ENCODE results near the gene KCNJ9.

KCNJ9 gene

GRCh38 chr1:160098852-160099561 is 17.7 kb downstream of the KCNJ9 start:
- peak overlapping the region; percentile 8; the same call in 1 of the 2 replicates for H3K27ac ChIP-seq (ENCODE audit: low read depth, low read length)

DNA sequence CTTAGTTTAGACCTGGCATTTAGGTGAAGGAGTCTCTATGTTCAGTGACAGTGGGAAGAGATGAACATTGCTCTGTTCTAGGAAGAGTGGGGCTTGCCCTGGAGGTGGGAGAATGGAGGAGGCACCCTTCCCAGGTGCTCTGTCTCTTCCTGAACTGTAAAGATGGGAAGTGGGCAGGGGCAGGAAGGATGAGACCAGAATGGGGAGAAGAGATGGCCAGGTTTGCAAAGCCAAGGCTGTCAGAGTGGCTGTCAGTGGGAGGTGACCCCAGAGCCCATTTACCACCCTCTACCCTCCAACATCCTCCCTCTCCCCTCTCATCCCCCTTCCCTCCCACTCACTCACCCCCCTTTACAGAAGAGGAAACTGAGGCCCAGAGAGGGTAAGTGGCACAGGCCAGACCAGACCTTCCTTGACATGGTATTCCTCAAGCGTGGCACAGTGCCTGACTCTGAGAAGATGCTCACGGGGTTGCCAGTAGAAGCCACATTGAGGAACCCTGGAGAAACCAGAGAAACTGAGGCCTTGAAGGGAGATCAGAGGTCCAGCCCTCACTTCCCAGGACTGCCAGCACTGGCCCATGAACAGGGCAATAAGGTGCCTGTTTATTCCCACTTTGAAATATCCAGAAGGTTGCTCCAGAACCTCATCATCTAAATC is 18.5 kb downstream of the KCNJ9 start:
- peak overlapping the region; percentile 82 for H3K4me3 ChIP-seq (ENCODE audit: low read length)
- peak overlapping the region; percentile 99 for H3K4me2 ChIP-seq (ENCODE audit: low read length)
- H3K27ac ChIP-seq (ENCODE audit: low read depth, low read length), result no peak overlapping the region
- no peaks in the 10 kb centered on the region for H4K20me1 ChIP-seq (ENCODE audit: control insufficient read depth, insufficient read depth, low read depth, low read length)
- H3K36me3 ChIP-seq (ENCODE audit: control insufficient read depth, low read length), result peaks cover under 1% of the 10 kb centered on the region; the same call in 1 of the 2 replicates
- 0 out of 2 replicates have a peak, but pooled peaks cover 4% of the 10 kb centered on the region for H3F3A ChIP-seq (ENCODE audit: control insufficient read depth, insufficient read depth)
- H3K9me3 ChIP-seq (ENCODE audit: control insufficient read depth, insufficient read depth, low read length), result no peaks in the 10 kb centered on the region
- no peaks in the 10 kb centered on the region for H3K9me2 ChIP-seq (replicated peaks; ENCODE audit: control insufficient read depth, low read length)
- peaks cover 28% of the 10 kb centered on the region for H3K79me2 ChIP-seq (ENCODE audit: control insufficient read depth, low read length)
- no peaks in the 10 kb centered on the region for H3K27me3 ChIP-seq (ENCODE audit: control insufficient read depth, low read length)
- H3K4me1 ChIP-seq (ENCODE audit: control insufficient read depth, low read length), result peaks cover 42% of the 10 kb centered on the region
- TF ChIP-seq CTCF (IDR thresholded peaks at IDR 0.05; ENCODE audit: low read depth, low read length, poor library complexity, severe bottlenecking) (no peak), EZH2phosphoT487 (IDR thresholded peaks at IDR 0.05; ENCODE audit: borderline replicate concordance, low read length) (no peak)

More at GRCh38 chr1:160098852-160099561, 17.7 kb downstream of the KCNJ9 start:
- TF ChIP-seq EZH2phosphoT487 (IDR thresholded peaks at IDR 0.05; ENCODE audit: borderline replicate concordance, low read length), result no peak
- TF ChIP-seq CTCF (IDR thresholded peaks at IDR 0.05; ENCODE audit: low read depth, low read length, poor library complexity, severe bottlenecking), result no peak
- Histone ChIP-seq H4K20me1 (ENCODE audit: control insufficient read depth, insufficient read depth, low read depth, low read length) (no peaks in the 10 kb centered on the region), H3K36me3 (ENCODE audit: control insufficient read depth, low read length) (peaks cover 7% of the 10 kb centered on the region; the same call in 1 of the 2 replicates), H3K9me2 (replicated peaks; ENCODE audit: control insufficient read depth, low read length) (no peaks in the 10 kb centered on the region), H3K4me3 (ENCODE audit: low read length) (peak overlapping the region; percentile 82), H3K4me2 (ENCODE audit: low read length) (peak overlapping the region; percentile 99), H3F3A (ENCODE audit: control insufficient read depth, insufficient read depth) (0 out of 2 replicates have a peak, but pooled peaks cover 4% of the 10 kb centered on the region), H3K9me3 (ENCODE audit: control insufficient read depth, insufficient read depth, low read length) (no peaks in the 10 kb centered on the region), H3K4me1 (ENCODE audit: control insufficient read depth, low read length) (peaks cover 42% of the 10 kb centered on the region), H3K79me2 (ENCODE audit: control insufficient read depth, low read length) (peaks cover 28% of the 10 kb centered on the region), H3K27me3 (ENCODE audit: control insufficient read depth, low read length) (no peaks in the 10 kb centered on the region)

DNA sequence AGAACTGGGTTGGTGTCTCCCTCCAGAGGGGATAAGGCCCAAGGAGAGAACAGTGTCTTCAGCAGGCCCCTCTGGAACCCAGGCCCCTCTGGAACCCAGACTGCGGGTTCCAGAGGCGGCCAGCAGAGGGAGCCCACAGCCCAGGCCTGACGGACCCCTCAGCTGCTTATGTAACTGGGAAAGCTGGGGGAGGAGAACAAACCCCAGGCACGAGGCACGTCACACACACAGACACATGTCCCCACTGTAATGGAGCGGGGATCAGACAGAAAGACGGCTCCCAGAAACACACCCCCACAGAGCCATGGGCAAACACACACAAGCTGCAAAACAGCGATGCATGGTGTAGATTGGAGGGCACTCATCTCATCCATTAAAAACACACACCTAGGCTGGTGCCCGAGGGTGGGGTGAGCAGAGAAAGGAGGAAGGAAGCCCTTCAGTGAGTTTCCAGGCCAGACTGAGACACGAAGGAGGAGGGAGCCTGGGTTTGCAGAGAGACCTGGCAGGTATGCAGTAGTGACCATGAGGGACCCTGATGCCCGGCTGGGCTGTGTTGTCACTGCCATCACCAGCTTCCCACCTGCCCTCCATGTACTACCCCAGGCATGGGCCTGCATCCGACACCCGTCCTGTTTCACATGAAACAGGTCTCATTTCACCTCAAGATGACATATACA is 19.8 kb downstream of the KCNJ9 start:
- Histone ChIP-seq H3K4me2 (ENCODE audit: low read length) (peak overlapping the region; percentile 73), H3F3A (ENCODE audit: control insufficient read depth, insufficient read depth) (0 out of 2 replicates have a peak, but pooled peaks cover 4% of the 10 kb centered on the region), H3K79me2 (ENCODE audit: control insufficient read depth, low read length) (peaks cover 21% of the 10 kb centered on the region), H3K27ac (ENCODE audit: low read depth, low read length) (no peak overlapping the region), H3K36me3 (ENCODE audit: control insufficient read depth, low read length) (no peaks in the 10 kb centered on the region), H4K20me1 (ENCODE audit: control insufficient read depth, insufficient read depth, low read depth, low read length) (no peaks in the 10 kb centered on the region), H3K9me2 (replicated peaks; ENCODE audit: control insufficient read depth, low read length) (no peaks in the 10 kb centered on the region), H3K27me3 (ENCODE audit: control insufficient read depth, low read length) (no peaks in the 10 kb centered on the region), H3K4me3 (ENCODE audit: low read length) (peak overlapping the region; percentile 61), H3K4me1 (ENCODE audit: control insufficient read depth, low read length) (peaks cover 39% of the 10 kb centered on the region), H3K9me3 (ENCODE audit: control insufficient read depth, insufficient read depth, low read length) (no peaks in the 10 kb centered on the region)
- TF ChIP-seq EZH2phosphoT487 (IDR thresholded peaks at IDR 0.05; ENCODE audit: borderline replicate concordance, low read length) (no peak), CTCF (IDR thresholded peaks at IDR 0.05; ENCODE audit: low read depth, low read length, poor library complexity, severe bottlenecking) (peak; percentile 99)
